GM20431 (cell line): ENCODE results near the gene CRLF1.

Experiments used
- in situ Hi-C: fragments of 300-500 bp; cut with MseI, MboI; formaldehyde crosslinking; loops from one replicate; pipeline ENCODE4 v1.15.0; 2020; ENCODE audit warnings: low sequenced_read_pairs; ENCODE audit not compliant: unreplicated experiment

Gene CRLF1

GRCh38 chr19:18636969-18637629, 30.5 kb upstream of the CRLF1 start, which contains the start of gene KLHL26:
TSS of gene KLHL26 (plus strand) at chr19:18637028. CDS start at chr19:18637055, 27 bp downstream.
- in situ Hi-C loops, result no loop called here

GRCh38 chr19:18636183-18636968, 29.8 kb upstream of the CRLF1 start:
- in situ Hi-C loops, result no loop called here

- in situ Hi-C loops, result no loop called here
Observed at GRCh38 chr19:18635831-18636182, 29.2 kb upstream of the CRLF1 start.

- in situ Hi-C loops, result no loop called here
Observed at GRCh38 chr19:18634612-18635297, 28.2 kb upstream of the CRLF1 start.

- in situ Hi-C loops, result no loop called here
Observed at GRCh38 chr19:18633321-18633720, 26.7 kb upstream of the CRLF1 start.

GRCh38 chr19:18629166-18630088, 22.8 kb upstream of the CRLF1 start:
- in situ Hi-C loops, result no loop called here

- in situ Hi-C loops, result no loop called here
Observed at GRCh38 chr19:18626906-18627305, 20.3 kb upstream of the CRLF1 start.

- in situ Hi-C loops, result no loop called here
Observed at GRCh38 chr19:18620902-18621301, 14.3 kb upstream of the CRLF1 start.

- in situ Hi-C loops, result no loop called here
Observed at GRCh38 chr19:18620311-18620710, 13.7 kb upstream of the CRLF1 start.

GRCh38 chr19:18618236-18618635, 11.6 kb upstream of the CRLF1 start:
- in situ Hi-C loops, result no loop called here

GRCh38 chr19:18617562-18617961, 11.0 kb upstream of the CRLF1 start:
- in situ Hi-C loops, result no loop called here

GRCh38 chr19:18616023-18616422, 9.4 kb upstream of the CRLF1 start:
- in situ Hi-C loops, result no loop called here

- in situ Hi-C loops, result no loop called here
Observed at GRCh38 chr19:18613589-18614234, 7.1 kb upstream of the CRLF1 start.

- in situ Hi-C loops, result no loop called here
Observed at GRCh38 chr19:18612772-18613588, 6.4 kb upstream of the CRLF1 start, which contains the start of gene TMEM59L. TSS of gene TMEM59L (plus strand) at chr19:18612870. CDS start at chr19:18612959, 89 bp downstream.

GRCh38 chr19:18612051-18612771, 5.6 kb upstream of the CRLF1 start:
- in situ Hi-C loops, result no loop called here

GRCh38 chr19:18611327-18612050, 4.9 kb upstream of the CRLF1 start:
- in situ Hi-C loops, result no loop called here

GRCh38 chr19:18610556-18611326, 4.1 kb upstream of the CRLF1 start:
- in situ Hi-C loops, result no loop called here
